HG03060 (cell line): ENCODE data around the gene APPBP2.
"Not testable (repeated sequence)": the region's sequence is repeated elsewhere in the genome, so short reads cannot be mapped to it uniquely, and the experiment has no call there.

Experiments
- ATAC-seq: cut with Tn5 transposase; IDR thresholded peaks from one replicate; pipeline ENCODE4 v1.9.1; 2021; ENCODE audit warnings: low read depth, moderate number of reproducible peaks; ENCODE audit not compliant: unreplicated experiment

Gene APPBP2

GRCh38 chr17:60501589-60501988 lies 24.5 kb downstream of the APPBP2 start:
- no peak for ATAC-seq

GRCh38 chr17:60496041-60496440 lies 30.0 kb downstream of the APPBP2 start:
- ATAC-seq = no peak

GRCh38 chr17:60495260-60495659 lies 30.8 kb downstream of the APPBP2 start:
- no peak for ATAC-seq

GRCh38 chr17:60493847-60494321 lies 32.2 kb downstream of the APPBP2 start:
- ATAC-seq = no peak

GRCh38 chr17:60491771-60492170 lies 34.3 kb downstream of the APPBP2 start:
- ATAC-seq = no peak

GRCh38 chr17:60490594-60490993 lies 35.4 kb downstream of the APPBP2 start:
- ATAC-seq = not testable (repeated sequence)

- no peak for ATAC-seq
These were observed 44.4 kb downstream of the APPBP2 start for GRCh38 chr17:60481604-60482003.

- no peak for ATAC-seq
These were observed 52.3 kb downstream of the APPBP2 start for GRCh38 chr17:60473788-60474187.

GRCh38 chr17:60472449-60472848 lies 53.6 kb downstream of the APPBP2 start:
- no peak for ATAC-seq

GRCh38 chr17:60471451-60471850 lies 54.6 kb downstream of the APPBP2 start:
- ATAC-seq = no peak

GRCh38 chr17:60468371-60468770 lies 57.7 kb downstream of the APPBP2 start:
- ATAC-seq = no peak

- no peak for ATAC-seq
These were observed 61.7 kb downstream of the APPBP2 start for GRCh38 chr17:60464343-60464742.

GRCh38 chr17:60463157-60463835 lies 62.7 kb downstream of the APPBP2 start:
- ATAC-seq = no peak

GRCh38 chr17:60461584-60461983 lies 64.5 kb downstream of the APPBP2 start:
- ATAC-seq = no peak

- no peak for ATAC-seq
These were observed 68.9 kb downstream of the APPBP2 start for GRCh38 chr17:60457148-60457547.

GRCh38 chr17:60455378-60455777 lies 70.7 kb downstream of the APPBP2 start:
- no peak for ATAC-seq

GRCh38 chr17:60451965-60452364 lies 74.1 kb downstream of the APPBP2 start:
- no peak for ATAC-seq

- no peak for ATAC-seq
These were observed 75.0 kb downstream of the APPBP2 start for GRCh38 chr17:60451071-60451470.

GRCh38 chr17:60447375-60447774 lies 78.7 kb downstream of the APPBP2 start:
- no peak for ATAC-seq

GRCh38 chr17:60445144-60445543 lies 80.9 kb downstream of the APPBP2 start:
- ATAC-seq = no peak

- ATAC-seq = no peak
These were observed 82.3 kb downstream of the APPBP2 start for GRCh38 chr17:60443713-60444112.

- no peak for ATAC-seq
These were observed 83.5 kb downstream of the APPBP2 start for GRCh38 chr17:60442271-60443173.
